Psoas muscle (tissue), 8 donors: Measurements from ENCODE around the gene SEC24D. TPM values are rescaled to one million over a fixed set of nuclear protein-coding genes. Genes with fewer than 3 reads are reported as not detected.
A peak's percentile ranks its signal among the peaks of the same experiment; 100 is the strongest.

Source experiments
- ATAC-seq, 4 donors: fragments of 200-7000 bp; cut with Tn5 transposase; one replicate each; pipeline ENCODE4 v1.9.1; 2020; ENCODE audit warnings: moderate library complexity in 3 of 4, mild to moderate bottlenecking in 2 of 4
- DNase-seq, 2 donors: peaks; one replicate each; pipeline ENCODE4 v3.0.0-alpha.2; 2020
- H3K27ac ChIP-seq: fragments of 200-600 bp; one replicate; pipeline ENCODE4 v1.8.0; 2022
- H3K27me3 ChIP-seq, 3 donors: fragments of 200-600 bp in 1 of 3; one replicate each; pipeline versions ENCODE4 v1.6.1 to v1.8.0; 2013 to 2022; ENCODE audit warnings: low read length in 2 of 3, mild to moderate bottlenecking in 2 of 3, moderate library complexity in 1 of 3; ENCODE audit not compliant: insufficient read depth in 3 of 3
- H3K36me3 ChIP-seq, 2 donors: fragments of 200-600 bp in 1 of 2; one replicate each; pipeline versions ENCODE4 v1.6.1 to v1.8.0; 2013 to 2022; ENCODE audit warnings: low read depth in 1 of 2, mild to moderate bottlenecking in 1 of 2, moderate library complexity in 1 of 2; ENCODE audit not compliant: insufficient read depth in 1 of 2
- H3K4me1 ChIP-seq: fragments of 200-600 bp; one replicate; pipeline ENCODE4 v1.8.0; 2022
- H3K4me3 ChIP-seq: fragments of 200-600 bp; one replicate; pipeline ENCODE4 v1.8.0; 2022; ENCODE audit warnings: mild to moderate bottlenecking
- H3K9me3 ChIP-seq: fragments of 200-600 bp; one replicate; pipeline ENCODE4 v1.8.0; 2022
- WGBS, 3 donors: extraction: QIAGEN DNeasy Blood & Tissue Kit; methylation state at CpG; one replicate each; pipeline versions ENCODE4 v1.1.6 to v1.1.7; 2013; 5-methylcytosine and 5-hydroxymethylcytosine counted together
- intact Hi-C, 2 donors: fragments of 100-400 bp; cut with DNase I; formaldehyde crosslinking; loops; one replicate each; pipeline versions ENCODE4 v1.11.0 to v1.14.2; 2022
- polyA plus RNA-seq, 3 donors: library from polyadenylated mRNA; stranded (reverse); fragments of 200-250 nt; gene quantifications; one replicate each; pipeline ENCODE4 v1.2.3, GENCODE V29; 2013
- total RNA-seq, 4 donors: library from RNA; stranded (reverse); fragmentation: NEBNext Ultra II Directional in 2 of 4; extraction: Animal tissue kit (Norgen Biotek cat#: 25700) in 2 of 4; gene quantifications; one replicate each; pipeline versions ENCODE4 v1.2.1 to v1.2.4, GENCODE V29; 2021 to 2023
- TF ChIP-seq, protein P1 (sequence below): fragments of 200-600 bp; IDR thresholded peaks from one replicate; pipeline ENCODE4 v1.8.0; 2022; ENCODE audit warnings: antibody characterized with exemption
- donor health status: healthy with polysubstance abuse.
- donor health status: DM: no; HTN: no; CAD: no; lungs with moderate emphysema.
- donor health status: Bipolar disorder and iron deficiency.
- donor health status: healthy.
- donor health status: DM: yes; HTN: yes; CAD: no.
- donor health status: DM: no; HTN: no; CAD: no.
- donor health status: DM: no; HTN: no; CAD: no.
- donor health status: DM: yes; HTN: yes; CAD: no.

SEC24D gene
- total and polyA plus RNA-seq, 7 donors, result 2.4 to 13.7 (median 5.9) TPM

DNA sequence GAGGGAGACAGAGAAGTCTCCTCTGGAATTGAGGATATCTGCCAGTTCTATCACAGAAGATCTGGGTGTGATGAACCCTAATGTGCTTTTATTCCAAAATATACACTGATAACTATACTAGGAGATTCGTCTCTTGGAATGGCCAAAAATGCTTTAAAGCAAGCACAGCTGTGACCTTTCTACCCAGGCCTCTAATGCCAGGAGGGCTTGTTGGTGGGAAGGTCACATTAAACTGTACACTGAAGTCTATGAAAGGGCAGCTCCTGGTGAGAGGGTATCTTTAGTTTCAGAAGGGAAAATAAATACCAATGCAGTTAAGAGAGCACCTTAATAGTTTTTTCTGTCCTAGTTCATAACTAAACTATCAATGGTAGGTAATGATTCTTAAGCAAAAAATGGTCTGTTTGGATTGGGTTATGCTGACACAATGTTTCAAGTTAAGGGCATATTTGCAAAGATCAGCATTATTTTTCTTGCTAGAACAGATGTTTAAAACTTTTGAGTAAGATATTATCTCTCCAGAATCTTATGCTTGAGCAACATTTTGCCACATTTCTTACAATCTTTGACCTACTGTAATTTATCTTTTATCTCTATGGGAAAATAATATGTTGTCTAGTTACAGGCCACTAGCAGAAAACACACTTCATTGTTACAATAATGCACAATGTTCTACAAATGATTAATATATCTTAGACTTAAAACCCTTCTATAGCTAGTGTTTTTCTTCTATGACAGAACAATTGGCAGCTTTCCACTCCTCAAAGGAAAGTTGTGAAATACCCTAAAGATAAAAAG, 59.6 kb downstream of the SEC24D start:
- ATAC-seq (no peak), DNase-seq (no peak)
- 37 to 79% (median 50%) methylated on average over 1 of the region's 1 CpG for WGBS, 3 donors
- H3K4me3 ChIP-seq, result no peak overlapping the region
- TF ChIP-seq, protein P1, sequence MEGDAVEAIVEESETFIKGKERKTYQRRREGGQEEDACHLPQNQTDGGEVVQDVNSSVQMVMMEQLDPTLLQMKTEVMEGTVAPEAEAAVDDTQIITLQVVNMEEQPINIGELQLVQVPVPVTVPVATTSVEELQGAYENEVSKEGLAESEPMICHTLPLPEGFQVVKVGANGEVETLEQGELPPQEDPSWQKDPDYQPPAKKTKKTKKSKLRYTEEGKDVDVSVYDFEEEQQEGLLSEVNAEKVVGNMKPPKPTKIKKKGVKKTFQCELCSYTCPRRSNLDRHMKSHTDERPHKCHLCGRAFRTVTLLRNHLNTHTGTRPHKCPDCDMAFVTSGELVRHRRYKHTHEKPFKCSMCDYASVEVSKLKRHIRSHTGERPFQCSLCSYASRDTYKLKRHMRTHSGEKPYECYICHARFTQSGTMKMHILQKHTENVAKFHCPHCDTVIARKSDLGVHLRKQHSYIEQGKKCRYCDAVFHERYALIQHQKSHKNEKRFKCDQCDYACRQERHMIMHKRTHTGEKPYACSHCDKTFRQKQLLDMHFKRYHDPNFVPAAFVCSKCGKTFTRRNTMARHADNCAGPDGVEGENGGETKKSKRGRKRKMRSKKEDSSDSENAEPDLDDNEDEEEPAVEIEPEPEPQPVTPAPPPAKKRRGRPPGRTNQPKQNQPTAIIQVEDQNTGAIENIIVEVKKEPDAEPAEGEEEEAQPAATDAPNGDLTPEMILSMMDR, result no peak
- peaks cover 16% of the 10 kb centered on the region for H3K4me1 ChIP-seq
- no peaks in the 10 kb centered on the region for H3K27me3 ChIP-seq
- no peaks in the 10 kb centered on the region for H3K36me3 ChIP-seq
- intact Hi-C loops, result loop anchor here in 1 of 2 donors (10.0 kb wide), 1 partner anchor 88 kb away; no protein-coding TSS in a partner anchor
- H3K9me3 ChIP-seq, result no peaks in the 10 kb centered on the region
- no peak overlapping the region for H3K27ac ChIP-seq

DNA sequence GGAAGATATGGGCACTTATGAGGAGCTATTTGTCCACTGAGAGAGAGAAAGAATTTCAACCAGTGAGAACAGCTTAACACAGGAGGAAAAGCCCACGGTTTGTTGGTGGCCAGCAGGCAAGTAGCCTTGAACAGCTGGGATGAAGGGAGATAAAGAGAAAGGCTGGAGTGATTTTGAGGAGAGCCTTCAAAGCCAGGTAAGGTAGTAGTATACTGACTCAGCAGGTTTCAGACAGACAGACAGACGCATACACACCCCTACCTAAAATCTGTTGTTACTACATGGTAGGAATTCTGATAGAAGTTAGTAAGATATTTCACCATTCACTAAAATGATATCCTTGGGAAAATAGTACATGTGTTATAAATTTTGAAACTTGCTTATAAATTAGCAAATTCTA, 60.5 kb downstream of the SEC24D start:
- no peak overlapping the region for H3K4me3 ChIP-seq
- ATAC-seq, result peak in 1 of 4 donors; percentile 35
- H3K9me3 ChIP-seq, result no peaks in the 10 kb centered on the region
- TF ChIP-seq, protein P1, result no peak
- no peak for DNase-seq
- intact Hi-C loops, result loop anchor here in 1 of 2 donors (10.0 kb wide), 1 partner anchor 89 kb away; no protein-coding TSS in a partner anchor
- no peak overlapping the region for H3K27ac ChIP-seq
- no peaks in the 10 kb centered on the region for H3K27me3 ChIP-seq
- 70 to 86% (median 75%) methylated on average over 2 of the region's 2 CpGs for WGBS, 3 donors
- peaks cover 16% of the 10 kb centered on the region for H3K4me1 ChIP-seq
- no peaks in the 10 kb centered on the region for H3K36me3 ChIP-seq

DNA sequence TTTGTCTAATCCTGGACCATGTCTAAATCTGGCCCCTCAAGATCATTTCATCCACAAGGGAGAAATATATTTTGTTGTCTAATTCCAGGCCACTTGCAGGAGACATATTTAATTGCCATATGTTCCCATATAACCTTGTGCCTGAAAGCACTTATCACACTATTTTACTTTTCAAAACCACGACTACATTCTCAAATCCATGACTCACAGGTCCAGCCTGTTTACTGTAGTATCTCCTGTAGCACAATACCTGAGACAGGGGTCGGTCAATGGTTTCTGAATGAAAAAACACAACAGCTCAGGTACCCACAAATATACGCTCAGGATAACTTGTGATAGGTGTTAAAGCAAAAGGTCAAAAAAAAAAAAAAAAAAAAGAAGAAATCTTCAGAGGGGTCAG, 60.9 kb downstream of the SEC24D start:
- DNase-seq (no peak), ATAC-seq (no peak)
- TF ChIP-seq, protein P1, result no peak
- Histone ChIP-seq H3K36me3 (no peaks in the 10 kb centered on the region), H3K9me3 (no peaks in the 10 kb centered on the region), H3K27ac (no peak overlapping the region), H3K4me1 (peaks cover 16% of the 10 kb centered on the region), H3K4me3 (no peak overlapping the region), H3K27me3 (no peaks in the 10 kb centered on the region)
- intact Hi-C loops, result loop anchor here (5.0 to 10.0 kb wide), 4 partner anchors 62 to 192 kb away; partner anchors contain the start of genes SEC24D (in 1 of the 2) and SYNPO2 (in 1 of the 2)
- 78 to 87% (median 86%) methylated on average over 3 of the region's 3 CpGs for WGBS, 3 donors

DNA sequence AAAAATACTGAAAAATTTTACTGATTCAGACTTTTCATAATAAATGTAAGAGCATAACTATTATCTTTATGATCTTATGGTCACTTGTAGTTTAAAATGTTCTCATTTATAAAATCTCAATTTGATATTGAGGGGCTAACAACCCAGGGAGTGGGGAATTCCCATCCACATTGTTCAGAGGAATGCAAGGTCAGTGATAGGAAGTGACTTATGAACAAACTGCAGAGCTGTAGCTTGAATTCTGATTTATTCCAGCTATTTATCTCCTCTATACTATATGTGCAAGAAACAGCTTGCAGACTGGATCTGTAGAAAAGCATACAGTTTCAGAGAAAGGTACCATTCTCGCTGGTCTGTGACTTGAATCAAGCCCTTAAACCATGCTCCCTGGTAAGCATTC, 61.6 kb downstream of the SEC24D start:
- H3K9me3 ChIP-seq, result no peaks in the 10 kb centered on the region
- peaks cover 16% of the 10 kb centered on the region for H3K4me1 ChIP-seq
- DNase-seq (no peak), ATAC-seq (no peak)
- no peaks in the 10 kb centered on the region for H3K36me3 ChIP-seq
- H3K4me3 ChIP-seq, result no peak overlapping the region
- intact Hi-C loops, result loop anchor here (5.0 to 10.0 kb wide), 4 partner anchors 63 to 193 kb away; partner anchors contain the start of genes SEC24D (in 1 of the 2) and SYNPO2 (in 1 of the 2)
- H3K27ac ChIP-seq, result no peak overlapping the region
- WGBS, 3 donors, result 70 to 77% (median 75%) methylated on average over 1 of the region's 1 CpG
- TF ChIP-seq, protein P1, result no peak
- no peaks in the 10 kb centered on the region for H3K27me3 ChIP-seq
